ENCODE results near the gene TMEM119. TPM values are rescaled to one million over a fixed set of nuclear protein-coding genes. Genes with fewer than 3 reads are reported as not detected.

Gene TMEM119
- total RNA-seq, 2 donors from 2014 or later = 1.8 to 5.5 TPM

- no peak for TF ChIP-seq CTCF (IDR thresholded peaks at IDR 0.05)
- Histone ChIP-seq H3K4me3 (no peak overlapping the region), H3K27me3 (no peaks in the 10 kb centered on the region), H3K9me3 (no peaks in the 10 kb centered on the region), H3K27ac (peak overlapping the region; percentile 58 to 69), H3K36me3 (peaks cover 58% of the 10 kb centered on the region), H3K4me1 (peaks cover 0 to 34% of the 10 kb centered on the region in 2 donors)
- peak; percentile 76 for DNase-seq (ENCODE audit: low spot score)
These were observed 31.9 kb downstream of the TMEM119 start for GRCh38 chr12:108565976-108566375.

GRCh38 chr12:108565146-108565545 lies 32.7 kb downstream of the TMEM119 start:
- no peak overlapping the region for H3K4me3 ChIP-seq
- H3K36me3 ChIP-seq = peaks cover 58% of the 10 kb centered on the region
- no peaks in the 10 kb centered on the region for H3K27me3 ChIP-seq
- DNase-seq (ENCODE audit: low spot score) = no peak
- no peaks in the 10 kb centered on the region for H3K9me3 ChIP-seq
- TF ChIP-seq CTCF (IDR thresholded peaks at IDR 0.05) = no peak
- H3K4me1 ChIP-seq = peaks cover 0 to 38% of the 10 kb centered on the region in 2 donors
- H3K27ac ChIP-seq = peak overlapping the region; percentile 33 to 58

- Histone ChIP-seq H3K9me3 (no peaks in the 10 kb centered on the region), H3K4me3 (no peak overlapping the region), H3K27ac (peak overlapping the region; percentile 33 to 58), H3K27me3 (no peaks in the 10 kb centered on the region), H3K4me1 (peaks cover 0 to 43% of the 10 kb centered on the region in 2 donors), H3K36me3 (peaks cover 56% of the 10 kb centered on the region)
- no peak for TF ChIP-seq CTCF (IDR thresholded peaks at IDR 0.05)
- no peak for DNase-seq (ENCODE audit: low spot score)
These were observed 33.2 kb downstream of the TMEM119 start for GRCh38 chr12:108564724-108565123.

- Histone ChIP-seq H3K27ac (peak overlapping the region; percentile 87 to 90), H3K4me1 (peaks cover 0 to 52% of the 10 kb centered on the region in 2 donors), H3K4me3 (peak overlapping the region; percentile 86 to 97), H3K36me3 (peaks cover 46% of the 10 kb centered on the region), H3K9me3 (no peaks in the 10 kb centered on the region), H3K27me3 (no peaks in the 10 kb centered on the region)
- TF ChIP-seq CTCF (IDR thresholded peaks at IDR 0.05) = no peak
- no peak for DNase-seq (ENCODE audit: low spot score)
These were observed 34.1 kb downstream of the TMEM119 start for GRCh38 chr12:108563804-108564151.

- peaks cover 41% of the 10 kb centered on the region for H3K36me3 ChIP-seq
- DNase-seq (ENCODE audit: low spot score) = peak; percentile 90
- peak overlapping the region; percentile 87 to 90 for H3K27ac ChIP-seq
- H3K4me3 ChIP-seq = peak overlapping the region; percentile 86 to 97
- TF ChIP-seq CTCF (IDR thresholded peaks at IDR 0.05) = peak; percentile 69 to 87
- no peaks in the 10 kb centered on the region for H3K27me3 ChIP-seq
- H3K9me3 ChIP-seq = no peaks in the 10 kb centered on the region
- peaks cover 0 to 55% of the 10 kb centered on the region in 2 donors for H3K4me1 ChIP-seq
These were observed 34.6 kb downstream of the TMEM119 start for GRCh38 chr12:108563136-108563803.
